Measurements from ENCODE around the gene PLEKHG1.

The PLEKHG1 gene

GRCh38 chr6:150640556-150641209 is 41.0 kb downstream of the PLEKHG1 start:
- DNase-seq (ENCODE audit: low read depth in 2 of 2) = no peak

GRCh38 chr6:150641398-150642139 is 41.9 kb downstream of the PLEKHG1 start:
- DNase-seq (ENCODE audit: low read depth in 2 of 2) = no peak

GRCh38 chr6:150646228-150646627 is 46.5 kb downstream of the PLEKHG1 start:
- DNase-seq (ENCODE audit: low read depth in 2 of 2) = no peak

- DNase-seq (ENCODE audit: low read depth in 2 of 2) = no peak
Measured at GRCh38 chr6:150647051-150647450, 47.4 kb downstream of the PLEKHG1 start.

Measured in stimulated activated CD8-positive, alpha-beta memory T cell treated with anti-CD3 and anti-CD28 coated beads, Interleukin-15, amount 100 ng/mL, for 4 hours (primary cell).